ENCODE data around the gene IKZF4. TPM values are rescaled to one million over a fixed set of nuclear protein-coding genes. Genes with fewer than 3 reads are reported as not detected.

The IKZF4 gene
- total RNA-seq, 3 donors from 2014 or later: 2.9 to 4.6 (median 4.2) TPM

DNA sequence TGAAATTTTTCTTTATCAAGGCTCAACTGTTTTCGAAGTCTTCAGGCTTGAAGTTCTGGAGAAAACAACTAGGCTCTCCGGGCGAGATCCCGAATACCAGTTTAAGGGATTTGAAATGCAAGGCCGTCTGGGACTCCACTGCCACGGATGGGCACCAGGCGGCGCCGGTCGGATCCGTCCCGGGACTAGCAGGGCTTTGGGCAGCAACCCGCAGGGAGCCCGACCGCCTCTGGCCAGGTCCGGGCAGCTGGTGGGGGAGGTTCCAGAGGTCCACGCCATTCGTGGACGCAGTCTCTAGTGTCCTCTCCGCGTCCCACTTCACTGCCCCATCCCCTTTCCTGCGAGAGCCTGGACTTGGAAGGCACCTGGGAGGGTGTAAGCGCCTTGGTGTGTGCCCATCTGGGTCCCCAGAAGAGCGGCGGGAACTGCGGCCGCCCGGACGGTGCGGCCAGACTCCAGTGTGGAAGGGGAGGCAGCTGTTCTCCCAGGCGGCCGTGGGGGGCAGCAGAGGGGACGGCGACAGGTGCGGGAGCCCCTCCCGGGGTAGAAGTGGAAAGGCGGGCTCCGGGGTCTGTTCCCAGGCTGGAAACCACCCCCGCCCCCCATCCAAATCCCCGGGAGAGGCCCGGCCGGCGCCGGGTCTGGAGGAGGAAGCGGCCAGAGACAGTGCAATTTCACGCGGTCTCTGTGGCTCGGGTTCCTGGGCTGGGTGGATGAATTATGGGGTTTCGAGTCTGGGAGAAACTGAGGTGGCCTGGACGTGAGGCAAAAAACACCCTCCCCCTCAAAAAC lies 58.3 kb downstream of the IKZF4 start:
- Histone ChIP-seq H3K36me3 (no peaks in the 10 kb centered on the region), H3K27ac (peak overlapping the region; percentile 88 to 91), H3K27me3 (no peaks in the 10 kb centered on the region), H3K4me3 (peak overlapping the region; percentile 48 to 82 (median 70)), H3K4me1 (no peaks in the 10 kb centered on the region), H3K9me3 (no peaks in the 10 kb centered on the region)
- intact Hi-C loops (cut with DNase I; ENCODE audit: low total_unique reads): no loop called here
- TF ChIP-seq CTCF (IDR thresholded peaks at IDR 0.05) (peak; percentile 62 to 88 (median 80)), POLR2A (IDR thresholded peaks at IDR 0.05) (no peak), POLR2AphosphoS5 (IDR thresholded peaks at IDR 0.05) (peak; percentile 14 to 54 (median 17))
- peak; percentile 87 to 95 for DNase-seq (ENCODE audit: low spot score in 2 of 2)

- intact Hi-C loops (cut with DNase I; ENCODE audit: low total_unique reads): no loop called here
- DNase-seq (ENCODE audit: low spot score in 2 of 2): peak; percentile 69 to 87
- Histone ChIP-seq H3K27me3 (no peaks in the 10 kb centered on the region), H3K4me1 (no peaks in the 10 kb centered on the region), H3K27ac (peak within 1 kb of the TSS; percentile 88 to 91), H3K36me3 (no peaks in the 10 kb centered on the region), H3K4me3 (peak within 1 kb of the TSS; percentile 48 to 82 (median 70)), H3K9me3 (no peaks in the 10 kb centered on the region)
- TF ChIP-seq POLR2AphosphoS5 (IDR thresholded peaks at IDR 0.05) (peak in 1 of 3 donors; percentile 43), POLR2A (IDR thresholded peaks at IDR 0.05) (peak; percentile 31), CTCF (IDR thresholded peaks at IDR 0.05) (peak in 2 of 3 donors; percentile 11 to 17)
These were observed 59.1 kb downstream of the IKZF4 start, which contains the start of gene ERBB3 for GRCh38 chr12:56079723-56080555. TSS of gene ERBB3 (plus strand) at chr12:56080165. CDS start at chr12:56080301, 136 bp downstream.

- Histone ChIP-seq H3K4me1 (no peaks in the 10 kb centered on the region), H3K27me3 (no peaks in the 10 kb centered on the region), H3K36me3 (no peaks in the 10 kb centered on the region), H3K4me3 (peak overlapping the region; percentile 48 to 82 (median 70)), H3K27ac (peak overlapping the region; percentile 88 to 91), H3K9me3 (no peaks in the 10 kb centered on the region)
- intact Hi-C loops (cut with DNase I; ENCODE audit: low total_unique reads): no loop called here
- DNase-seq (ENCODE audit: low spot score in 2 of 2): peak in 1 of 2 donors; percentile 69
- TF ChIP-seq CTCF (IDR thresholded peaks at IDR 0.05) (no peak), POLR2A (IDR thresholded peaks at IDR 0.05) (no peak), POLR2AphosphoS5 (IDR thresholded peaks at IDR 0.05) (no peak)
These were observed 59.8 kb downstream of the IKZF4 start for GRCh38 chr12:56080556-56081138.

- Histone ChIP-seq H3K4me3 (peak overlapping the region in 2 of 3 donors; percentile 70 to 82), H3K27ac (peak overlapping the region; percentile 88 to 91), H3K36me3 (no peaks in the 10 kb centered on the region), H3K9me3 (no peaks in the 10 kb centered on the region), H3K4me1 (peaks cover 0 to 4% of the 10 kb centered on the region in 2 donors), H3K27me3 (no peaks in the 10 kb centered on the region)
- TF ChIP-seq POLR2AphosphoS5 (IDR thresholded peaks at IDR 0.05) (no peak), POLR2A (IDR thresholded peaks at IDR 0.05) (no peak), CTCF (IDR thresholded peaks at IDR 0.05) (no peak)
- intact Hi-C loops (cut with DNase I; ENCODE audit: low total_unique reads): no loop called here
- DNase-seq (ENCODE audit: low spot score in 2 of 2): no peak
These were observed 60.8 kb downstream of the IKZF4 start for GRCh38 chr12:56081393-56082347.
